HEK293T (cell line): ENCODE measurements around the gene LHPP.

ENCODE experiments used
- CTCF ChIA-PET: fragments of 350-600 bp; formaldehyde crosslinking; extraction: SDS; loops from one replicate; lab custom pipeline; 2021; ENCODE audit warnings: antibody characterized with exemption, inconsistent platforms; lab: Yijun Ruan, JAX
- POLR2A ChIA-PET: fragments of 350-600 bp; formaldehyde crosslinking; extraction: SDS; loops from one replicate; lab custom pipeline; 2020; ENCODE audit warnings: antibody characterized with exemption, inconsistent platforms; lab: Yijun Ruan, JAX
- DNase-seq: peaks from one replicate; pipeline ENCODE4 v3.0.0; 2012; ENCODE audit warnings: mixed read lengths; ENCODE audit errors: extremely low spot score
- ARNT ChIP-seq: fragments of 450-650 bp; IDR thresholded peaks from 2 replicates; pipeline ENCODE4 v1.6.1; 2017; ENCODE audit warnings: mild to moderate bottlenecking
- BHLHE40 ChIP-seq: fragments of 450-650 bp; IDR thresholded peaks from 2 replicates; pipeline ENCODE4 v1.6.1; 2016; ENCODE audit warnings: mild to moderate bottlenecking, moderate library complexity, borderline replicate concordance
- CTBP1 ChIP-seq: fragments of 450-650 bp; IDR thresholded peaks from 2 replicates; pipeline ENCODE4 v1.6.1; 2016; ENCODE audit warnings: borderline replicate concordance
- ELF4 ChIP-seq: fragments of 450-650 bp; IDR thresholded peaks from 2 replicates; pipeline ENCODE4 v1.6.1; 2017; ENCODE audit warnings: antibody characterized with exemption
- FOXA1 ChIP-seq: fragments of 450-650 bp; IDR thresholded peaks from 2 replicates; pipeline ENCODE4 v1.6.1; 2016; ENCODE audit warnings: mild to moderate bottlenecking
- FOXK2 ChIP-seq: fragments of 450-650 bp; IDR thresholded peaks from 2 replicates; pipeline ENCODE4 v1.6.1; 2016; ENCODE audit warnings: mild to moderate bottlenecking
- FOXM1 ChIP-seq: fragments of 450-650 bp; IDR thresholded peaks from 2 replicates; pipeline ENCODE4 v1.6.1; 2017; ENCODE audit warnings: mild to moderate bottlenecking, borderline replicate concordance
- HDGF ChIP-seq: fragments of 450-650 bp; IDR thresholded peaks from 2 replicates; pipeline ENCODE4 v1.6.1; 2017; ENCODE audit warnings: antibody characterized with exemption, borderline replicate concordance
- L3MBTL2 ChIP-seq: fragments of 450-650 bp; conservative IDR thresholded peaks from 2 replicates; pipeline ENCODE4 v1.6.1; 2016; ENCODE audit warnings: mild to moderate bottlenecking
- LEF1 ChIP-seq: fragments of 450-650 bp; IDR thresholded peaks from 2 replicates; pipeline ENCODE4 v1.6.1; 2017; ENCODE audit warnings: mild to moderate bottlenecking, borderline replicate concordance
- NFRKB ChIP-seq: fragments of 450-650 bp; IDR thresholded peaks from 2 replicates; pipeline ENCODE4 v1.6.1; 2016; ENCODE audit warnings: mild to moderate bottlenecking, moderate library complexity
- PKNOX1 ChIP-seq: fragments of 450-650 bp; IDR thresholded peaks from 2 replicates; pipeline ENCODE4 v1.6.1; 2016
- SP1 ChIP-seq: fragments of 450-650 bp; IDR thresholded peaks from 2 replicates; pipeline ENCODE4 v1.6.1; 2017
- SUZ12 ChIP-seq: fragments of 450-650 bp; IDR thresholded peaks from 2 replicates; pipeline ENCODE4 v1.6.1; 2016; ENCODE audit warnings: mild to moderate bottlenecking
- TARDBP ChIP-seq: fragments of 450-650 bp; IDR thresholded peaks from 2 replicates; pipeline ENCODE4 v1.6.1; 2016
- ZNF384 ChIP-seq: fragments of 450-650 bp; IDR thresholded peaks from 2 replicates; pipeline ENCODE4 v1.6.1; 2016

Gene LHPP

GRCh38 chr10:124561206-124561605, 99.6 kb downstream of the LHPP start:
- CTCF ChIA-PET = no interaction called here
- TF ChIP-seq FOXA1 = no peak
- TF ChIP-seq SUZ12 = no peak
- TF ChIP-seq ELF4 = no peak
- no peak for TF ChIP-seq ARNT
- POLR2A ChIA-PET = no interaction called here
- DNase-seq = no peak

- no peak for DNase-seq
- ChIA-PET CTCF (interaction anchor here (0.7 kb wide), 1 partner anchor 23 kb away, joined by 3 read pairs; no protein-coding TSS in a partner anchor), POLR2A (no interaction called here)
- TF ChIP-seq FOXA1 = no peak
- TF ChIP-seq LEF1 = no peak
- no peak for TF ChIP-seq FOXK2
- no peak for TF ChIP-seq L3MBTL2
- TF ChIP-seq ELF4 = no peak
- no peak for TF ChIP-seq CTBP1
- TF ChIP-seq BHLHE40 = no peak
- no peak for TF ChIP-seq ARNT
- no peak for TF ChIP-seq SP1
- TF ChIP-seq ZNF384 = no peak
- no peak for TF ChIP-seq SUZ12
Measured at GRCh38 chr10:124562425-124563060, 100.9 kb downstream of the LHPP start.

- POLR2A ChIA-PET = no interaction called here
- no peak for TF ChIP-seq FOXM1
- no peak for TF ChIP-seq FOXK2
- no peak for TF ChIP-seq ELF4
- TF ChIP-seq CTBP1 = no peak
- TF ChIP-seq PKNOX1 = no peak
- TF ChIP-seq ZNF384 = no peak
- TF ChIP-seq SUZ12 = no peak
- no peak for TF ChIP-seq NFRKB
- TF ChIP-seq SP1 = no peak
- CTCF ChIA-PET = interaction anchor here (0.6 to 0.7 kb wide), 2 partner anchors 24 kb away, joined by 3 to 5 read pairs; no protein-coding TSS in a partner anchor
- no peak for DNase-seq
Measured at GRCh38 chr10:124563320-124564040, 101.9 kb downstream of the LHPP start.

DNA sequence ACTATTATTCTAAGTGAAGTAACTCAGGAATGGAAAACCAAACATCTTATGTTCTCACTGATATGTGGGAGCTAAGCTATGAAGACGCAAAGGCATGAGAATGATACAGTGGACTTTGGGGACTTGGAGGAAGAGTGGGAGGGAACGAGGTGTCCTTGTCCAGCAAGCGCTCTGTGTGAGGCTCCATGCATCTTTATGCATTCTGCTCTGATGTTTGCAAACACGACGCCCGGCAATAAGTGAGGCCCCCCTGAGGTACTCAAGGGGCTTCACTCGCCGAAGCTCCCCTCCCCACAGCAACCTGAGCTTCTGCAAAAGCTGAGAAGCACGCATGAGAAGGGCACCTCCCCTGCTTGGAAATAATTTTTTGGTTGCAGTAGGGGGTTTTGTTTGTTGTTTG, 103.3 kb downstream of the LHPP start:
- ChIA-PET POLR2A (no interaction called here), CTCF (interaction anchor here (1.2 to 1.5 kb wide), 3 partner anchors 10 to 31 kb away, joined by 4 to 5 read pairs (median 4); no protein-coding TSS in a partner anchor)
- DNase-seq = no peak
- TF ChIP-seq ZNF384 (no peak), TARDBP (no peak), PKNOX1 (no peak), FOXA1 (no peak), HDGF (no peak), CTBP1 (no peak), FOXK2 (no peak), LEF1 (no peak), SP1 (no peak), NFRKB (no peak), ARNT (no peak), L3MBTL2 (no peak), ELF4 (no peak), FOXM1 (no peak), SUZ12 (no peak), BHLHE40 (no peak)

DNA sequence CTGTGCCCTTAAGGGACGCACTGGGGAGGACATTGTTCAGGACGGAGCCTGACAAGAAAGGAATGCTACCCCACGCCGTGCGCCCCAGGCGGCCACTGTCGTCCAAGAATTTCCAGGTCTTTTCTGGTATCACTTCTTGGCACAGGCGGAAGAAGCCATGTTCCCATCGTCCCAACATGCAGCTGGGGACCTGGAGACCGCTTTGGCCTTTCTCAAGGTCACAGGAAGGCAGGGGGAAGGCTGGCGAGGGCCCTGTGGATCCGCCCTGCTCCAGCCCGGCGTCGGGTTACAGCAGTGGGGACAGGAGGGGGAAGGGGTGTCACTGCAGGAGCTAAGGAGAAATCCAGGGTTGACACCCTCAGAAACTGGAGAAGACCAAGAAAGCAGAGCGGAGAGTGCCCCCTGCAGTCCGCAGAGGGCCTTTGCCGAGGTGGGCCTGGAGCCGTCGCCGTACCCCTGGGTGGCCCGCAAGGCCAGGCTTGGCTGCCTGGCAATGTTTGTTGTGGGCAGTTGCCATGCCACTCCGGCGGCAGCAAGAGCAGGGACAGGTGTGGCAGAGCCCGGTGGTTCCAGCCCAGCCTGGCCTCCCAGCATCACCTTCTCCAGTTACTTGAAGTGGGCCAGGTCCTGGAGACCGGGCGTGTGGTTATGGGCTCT, 104.1 kb downstream of the LHPP start:
- POLR2A ChIA-PET = no interaction called here

DNA sequence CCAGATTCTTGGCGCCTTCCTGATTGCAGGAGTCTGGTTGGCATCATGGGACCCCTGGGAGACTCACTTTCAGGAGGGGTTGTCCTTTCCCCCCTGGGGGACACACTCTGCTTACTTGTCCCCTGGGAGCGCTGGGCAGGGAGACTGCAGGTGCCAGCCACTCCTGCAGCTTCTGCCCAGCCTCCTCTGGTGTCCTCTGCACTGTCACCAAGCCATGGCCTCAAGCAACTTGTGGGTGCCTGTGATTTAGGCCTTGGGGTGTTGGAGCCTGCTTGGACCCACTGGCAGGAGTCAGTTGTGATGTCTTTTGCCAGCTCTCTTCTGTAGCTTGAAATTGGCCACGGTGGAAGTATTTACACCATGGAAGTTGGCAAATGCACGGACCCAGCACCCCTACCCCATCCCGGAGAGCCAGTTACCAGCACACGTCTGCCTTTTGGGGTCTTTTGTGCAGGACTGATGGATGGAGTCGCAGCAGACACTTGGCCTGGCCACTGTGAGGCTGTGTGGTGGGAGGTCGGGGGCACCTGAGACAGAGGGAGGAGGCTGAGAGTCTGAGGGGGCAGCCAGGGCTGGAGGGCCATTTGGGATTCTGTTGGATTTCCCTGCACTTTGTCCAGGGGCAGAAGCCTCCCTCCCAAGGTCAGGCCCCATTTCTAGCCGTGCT, 104.7 kb downstream of the LHPP start:
- ChIA-PET CTCF (interaction anchor here (1.0 to 1.5 kb wide), 5 partner anchors 11 to 31 kb away, joined by 3 to 5 read pairs (median 4); no protein-coding TSS in a partner anchor), POLR2A (no interaction called here)
- no peak for TF ChIP-seq SUZ12
- TF ChIP-seq SP1 = no peak
- no peak for TF ChIP-seq LEF1
- no peak for DNase-seq

More for the DNA sequence above, 104.1 kb downstream of the LHPP start:
- CTCF ChIA-PET = interaction anchor here (0.7 to 1.5 kb wide), 7 partner anchors 11 to 35 kb away, joined by 3 to 5 read pairs (median 4); no protein-coding TSS in a partner anchor
- DNase-seq = peak; percentile 78
- no peak for TF ChIP-seq ZNF384
